Smooth muscle cell (in vitro differentiated cells): ENCODE measurements around the gene LARGE1. TPM values are rescaled to one million over a fixed set of nuclear protein-coding genes. Genes with fewer than 3 reads are reported as not detected.

Experiments used
- DNase-seq: peaks from one replicate; lab custom pipeline; 2025; ENCODE audit not compliant: unreplicated experiment; lab: John Stamatoyannopoulos, UW
- H2AFZ ChIP-seq: fragments of 200-600 bp; sonication (generic); 2 replicates; pipeline ENCODE4 v1.6.0; 2016; ENCODE audit warnings: antibody characterized with exemption, low read depth, mild to moderate bottlenecking
- H3F3A ChIP-seq: fragments of 200-600 bp; sonication (generic); 2 replicates; pipeline ENCODE4 v1.6.0; 2017; ENCODE audit warnings: antibody characterized with exemption, low read depth
- H3K27ac ChIP-seq: fragments of 200-600 bp; sonication (generic); 2 replicates; pipeline ENCODE4 v1.5.1; 2016; ENCODE audit warnings: low read depth, mild to moderate bottlenecking
- H3K27me3 ChIP-seq: fragments of 200-600 bp; sonication (generic); 2 replicates; pipeline ENCODE4 v1.6.1; 2016; ENCODE audit warnings: low read depth, mild to moderate bottlenecking
- H3K36me3 ChIP-seq: fragments of 200-600 bp; sonication (generic); 2 replicates; pipeline ENCODE4 v1.5.1; 2016; ENCODE audit warnings: low read depth
- H3K4me1 ChIP-seq: fragments of 200-600 bp; sonication (generic); 2 replicates; pipeline ENCODE4 v1.5.1; 2016; ENCODE audit warnings: low read depth
- H3K4me2 ChIP-seq: fragments of 200-600 bp; sonication (generic); 2 replicates; pipeline ENCODE4 v1.6.0; 2016; ENCODE audit warnings: mild to moderate bottlenecking
- H3K4me3 ChIP-seq: fragments of 200-600 bp; sonication (generic); 2 replicates; pipeline ENCODE4 v1.5.1; 2016; ENCODE audit warnings: mild to moderate bottlenecking
- H3K79me2 ChIP-seq: fragments of 200-600 bp; sonication (generic); 2 replicates; pipeline ENCODE4 v1.6.0; 2016; ENCODE audit warnings: low read depth, mild to moderate bottlenecking
- H3K9ac ChIP-seq: fragments of 200-600 bp; sonication (generic); 2 replicates; pipeline ENCODE4 v1.6.0; 2016; ENCODE audit warnings: low read depth
- H3K9me3 ChIP-seq: fragments of 200-600 bp; sonication (generic); replicated peaks from 2 replicates; pipeline ENCODE4 v1.5.1; 2016; ENCODE audit warnings: low read depth
- H4K20me1 ChIP-seq: fragments of 200-600 bp; sonication (generic); 2 replicates; pipeline ENCODE4 v1.6.0; 2016; ENCODE audit warnings: low read depth
- WGBS: methylation state at CpG from one replicate; pipeline ENCODE4 v1.1.7; 2016; ENCODE audit warnings: low lambda C conversion rate; 5-methylcytosine and 5-hydroxymethylcytosine counted together
- polyA plus RNA-seq: library from polyadenylated mRNA; unstranded; fragments of >200 nt; fragmentation: Nextera tagmentation; extraction: Ambion mirVana; gene quantifications from 2 replicates; pipeline ENCODE4 v1.2.1, GENCODE V29; 2016
- total RNA-seq: library from RNA; depleted of rRNA; stranded (reverse); fragments of >200 nt; gene quantifications from 2 replicates; pipeline ENCODE4 v1.2.3, GENCODE V29; 2014
- TF ChIP-seq, protein P1 (sequence below): fragments of 200-600 bp; sonication (generic); IDR thresholded peaks from 2 replicates; pipeline ENCODE4 v1.5.1; 2017; ENCODE audit warnings: borderline replicate concordance, mild to moderate bottlenecking, antibody characterized with exemption; ENCODE audit not compliant: insufficient read depth, poor library complexity, severe bottlenecking

The LARGE1 gene
- total and polyA plus RNA-seq, 2 experiments from 2014 or later: 11.9 to 18.0 TPM

DNA sequence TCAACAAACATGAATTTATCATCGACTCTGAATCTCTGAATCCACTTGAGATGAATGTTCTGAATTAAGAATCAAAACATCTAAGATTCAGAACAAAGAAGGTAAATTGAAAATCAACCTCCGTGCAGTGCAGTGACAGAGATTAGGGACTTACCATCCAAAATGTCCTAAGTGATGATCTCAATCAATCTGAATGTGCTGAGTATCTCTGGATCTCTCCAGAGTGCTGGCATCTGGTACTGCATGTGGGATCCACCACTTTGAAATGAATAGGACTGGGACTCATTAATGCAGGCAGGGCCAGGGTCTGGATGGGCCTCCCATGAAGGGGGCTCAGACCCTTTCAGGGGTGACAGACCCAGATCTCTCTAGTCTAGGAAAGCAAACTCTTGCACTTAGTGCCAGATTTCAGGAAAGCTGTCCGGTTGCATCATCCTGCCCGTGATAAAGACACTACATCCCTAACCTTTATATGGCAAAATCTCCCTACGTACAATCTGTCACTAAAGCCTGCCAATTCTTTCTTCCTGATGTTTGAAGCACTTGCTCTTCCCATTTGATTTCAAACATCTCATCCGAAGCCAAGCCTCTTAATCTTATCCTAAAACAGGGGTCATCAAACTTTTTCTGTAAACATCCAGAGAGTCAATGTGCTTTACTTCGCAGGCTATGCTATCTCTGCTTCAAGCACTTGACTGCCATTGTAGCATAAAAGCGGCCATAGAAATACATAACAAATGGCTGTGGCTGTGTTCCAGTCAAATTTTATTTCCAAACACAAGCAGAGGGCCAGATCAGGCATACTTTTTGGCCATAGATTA is 263.3 kb downstream of the LARGE1 start:
- H3K9ac ChIP-seq: no peak overlapping the region
- H3K4me3 ChIP-seq: no peak overlapping the region
- TF ChIP-seq, protein P1, sequence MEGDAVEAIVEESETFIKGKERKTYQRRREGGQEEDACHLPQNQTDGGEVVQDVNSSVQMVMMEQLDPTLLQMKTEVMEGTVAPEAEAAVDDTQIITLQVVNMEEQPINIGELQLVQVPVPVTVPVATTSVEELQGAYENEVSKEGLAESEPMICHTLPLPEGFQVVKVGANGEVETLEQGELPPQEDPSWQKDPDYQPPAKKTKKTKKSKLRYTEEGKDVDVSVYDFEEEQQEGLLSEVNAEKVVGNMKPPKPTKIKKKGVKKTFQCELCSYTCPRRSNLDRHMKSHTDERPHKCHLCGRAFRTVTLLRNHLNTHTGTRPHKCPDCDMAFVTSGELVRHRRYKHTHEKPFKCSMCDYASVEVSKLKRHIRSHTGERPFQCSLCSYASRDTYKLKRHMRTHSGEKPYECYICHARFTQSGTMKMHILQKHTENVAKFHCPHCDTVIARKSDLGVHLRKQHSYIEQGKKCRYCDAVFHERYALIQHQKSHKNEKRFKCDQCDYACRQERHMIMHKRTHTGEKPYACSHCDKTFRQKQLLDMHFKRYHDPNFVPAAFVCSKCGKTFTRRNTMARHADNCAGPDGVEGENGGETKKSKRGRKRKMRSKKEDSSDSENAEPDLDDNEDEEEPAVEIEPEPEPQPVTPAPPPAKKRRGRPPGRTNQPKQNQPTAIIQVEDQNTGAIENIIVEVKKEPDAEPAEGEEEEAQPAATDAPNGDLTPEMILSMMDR: no peak
- H2AFZ ChIP-seq: no peak overlapping the region
- H3K27ac ChIP-seq: no peak overlapping the region
- H3K4me1 ChIP-seq: no peaks in the 10 kb centered on the region
- H3K36me3 ChIP-seq: no peaks in the 10 kb centered on the region
- 80% methylated on average over 8 of the region's 8 CpGs for WGBS
- no peak overlapping the region for H3K4me2 ChIP-seq
- H4K20me1 ChIP-seq: peaks cover 11% of the 10 kb centered on the region
- no peak for DNase-seq
- no peaks in the 10 kb centered on the region for H3K79me2 ChIP-seq
- H3K27me3 ChIP-seq: no peaks in the 10 kb centered on the region
- no peaks in the 10 kb centered on the region for H3K9me3 ChIP-seq
- H3F3A ChIP-seq: no peaks in the 10 kb centered on the region

DNA sequence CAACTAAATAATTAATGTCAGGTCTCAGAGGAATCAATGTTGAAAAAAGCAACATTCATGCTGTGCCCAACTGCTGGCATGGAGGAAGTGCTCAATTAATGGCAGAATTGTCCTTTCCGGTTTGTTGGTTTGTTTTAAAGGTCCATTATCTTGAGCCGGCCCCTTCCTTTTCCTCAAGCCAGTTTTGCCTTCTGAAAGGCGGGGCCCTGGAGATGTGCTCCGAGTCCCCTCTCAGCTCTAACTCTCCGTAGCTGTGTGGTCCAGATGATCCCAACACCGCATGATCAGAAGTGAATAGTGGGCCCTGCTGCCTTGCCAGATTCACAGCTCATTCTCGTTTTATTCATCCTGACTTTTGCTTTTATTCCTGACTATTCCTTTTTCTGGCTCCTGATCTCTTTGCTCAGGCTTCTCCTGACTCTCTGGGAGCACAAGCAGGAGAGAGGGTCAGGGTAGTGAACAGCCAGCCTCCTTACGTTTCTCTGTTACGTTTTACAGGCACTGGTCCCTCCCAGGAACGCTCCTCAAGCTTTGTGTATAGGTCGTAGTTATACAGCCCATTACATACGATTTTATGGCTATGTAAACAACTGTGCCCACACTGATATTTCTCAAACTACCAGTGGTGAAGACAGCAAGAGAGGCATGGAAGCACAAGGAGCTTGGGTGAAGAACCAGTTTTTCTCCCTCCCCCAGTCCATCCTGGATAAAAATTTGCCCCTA is 265.9 kb downstream of the LARGE1 start:
- Histone ChIP-seq H3K4me1 (no peaks in the 10 kb centered on the region), H3K4me2 (no peak overlapping the region), H2AFZ (no peak overlapping the region), H3K27ac (no peak overlapping the region), H3K4me3 (no peak overlapping the region), H4K20me1 (peaks cover 12% of the 10 kb centered on the region), H3K36me3 (peaks cover 2% of the 10 kb centered on the region), H3K9me3 (no peaks in the 10 kb centered on the region), H3F3A (no peaks in the 10 kb centered on the region), H3K27me3 (no peaks in the 10 kb centered on the region), H3K9ac (no peak overlapping the region), H3K79me2 (no peaks in the 10 kb centered on the region)
- TF ChIP-seq, protein P1: no peak
- DNase-seq: no peak
- WGBS: 69% methylated on average over 12 of the region's 12 CpGs

DNA sequence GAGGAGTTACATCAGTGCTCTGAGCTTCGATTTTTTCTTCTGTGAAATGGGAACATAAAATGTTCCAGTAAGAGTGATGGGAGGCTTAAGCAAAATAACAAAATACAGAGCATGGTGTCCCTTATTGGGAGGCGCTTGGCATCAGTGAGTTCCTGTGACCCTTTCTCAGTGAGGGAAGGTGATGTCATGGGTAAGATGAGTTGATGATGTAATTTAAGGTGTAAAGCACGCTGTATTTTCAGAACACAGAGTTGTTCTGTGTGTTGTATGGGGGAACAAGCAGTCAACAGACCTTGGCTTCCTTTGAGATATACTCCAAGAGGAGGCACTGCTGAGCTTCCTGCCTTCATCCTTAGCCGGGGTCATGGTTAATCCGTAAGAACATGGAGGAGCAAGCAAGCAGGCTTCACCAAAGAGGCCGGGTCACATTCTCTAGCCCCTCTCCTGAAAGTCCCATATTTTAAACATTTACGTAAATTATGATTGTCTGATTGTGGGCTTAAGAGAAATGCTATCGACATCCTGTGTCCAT is 266.7 kb downstream of the LARGE1 start:
- Histone ChIP-seq H3K4me2 (no peak overlapping the region), H3K27ac (no peak overlapping the region), H3K4me3 (no peak overlapping the region), H3K9me3 (no peaks in the 10 kb centered on the region), H3K36me3 (peaks cover 5% of the 10 kb centered on the region), H3K27me3 (no peaks in the 10 kb centered on the region), H3K9ac (no peak overlapping the region), H3K4me1 (no peaks in the 10 kb centered on the region), H3F3A (no peaks in the 10 kb centered on the region), H3K79me2 (no peaks in the 10 kb centered on the region), H4K20me1 (peaks cover 12% of the 10 kb centered on the region), H2AFZ (no peak overlapping the region)
- TF ChIP-seq, protein P1: no peak
- 97% methylated on average over 8 of the region's 8 CpGs for WGBS
- no peak for DNase-seq
